Left forelimb (tissue), 1 donor: Measurements from ENCODE around the gene UBASH3A.

Experiments
- DNase-seq: peaks from one replicate; pipeline ENCODE4 v3.0.0-alpha.2; 2018; ENCODE audit warnings: low spot score

UBASH3A gene

GRCh38 chr21:42489991-42490390 is 86.3 kb downstream of the UBASH3A start:
- DNase-seq: no peak

- no peak for DNase-seq
These were observed 87.0 kb downstream of the UBASH3A start for GRCh38 chr21:42490720-42491119.

- DNase-seq: no peak
These were observed 87.6 kb downstream of the UBASH3A start for GRCh38 chr21:42491328-42491727.

GRCh38 chr21:42492201-42492600 is 88.5 kb downstream of the UBASH3A start:
- no peak for DNase-seq

- DNase-seq: no peak
These were observed 89.7 kb downstream of the UBASH3A start for GRCh38 chr21:42493109-42494060.

- DNase-seq: no peak
These were observed 91.3 kb downstream of the UBASH3A start for GRCh38 chr21:42495027-42495426.

- no peak for DNase-seq
These were observed 92.0 kb downstream of the UBASH3A start for GRCh38 chr21:42495765-42496119.

- DNase-seq: peak; percentile 100
These were observed 92.6 kb downstream of the UBASH3A start, which contains the start of gene RSPH1 for GRCh38 chr21:42496120-42496838. Gene RSPH1, minus strand, starts transcription at chr21:42496224. Its CDS starts 38 bp downstream, at chr21:42496186.

GRCh38 chr21:42496839-42497202 is 93.1 kb downstream of the UBASH3A start:
- DNase-seq: no peak
